Measurements from ENCODE around the gene LHFPL6. TPM values are rescaled to one million over a fixed set of nuclear protein-coding genes. Genes with fewer than 3 reads are reported as not detected.

The LHFPL6 gene
- total RNA-seq, 4 donors from 2014 or later: 40.2 to 77.5 (median 66.6) TPM

DNA sequence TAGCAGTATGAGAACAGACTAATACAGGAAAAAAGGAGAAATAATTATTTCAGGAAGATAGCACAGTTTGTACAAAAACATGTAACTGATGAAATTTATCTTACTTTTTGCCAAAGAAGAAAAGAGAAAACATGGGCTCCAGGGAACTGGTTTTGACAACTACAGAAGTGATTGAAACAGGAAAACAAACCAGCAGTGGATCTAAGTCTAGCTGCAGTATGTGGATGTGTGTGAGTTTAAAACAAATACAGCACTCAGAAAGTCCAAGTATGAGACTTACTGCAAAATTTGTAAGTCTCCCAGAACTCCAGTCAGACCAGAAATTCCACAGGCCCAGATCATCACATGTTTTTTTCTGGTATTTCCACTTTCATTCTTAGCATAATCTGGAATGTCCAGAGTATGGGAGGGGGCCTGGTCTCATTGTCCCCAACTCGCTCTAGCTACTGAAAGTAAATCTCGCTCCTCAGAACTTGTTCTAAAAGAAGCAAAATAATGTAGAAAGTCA lies 305.3 kb downstream of the LHFPL6 start:
- 74% methylated on average over 2 of the region's 2 CpGs; no CpG with 5 or more reads in 1 of the 2 donors for WGBS, 2 donors (ENCODE audit: low coverage in 1 of 2)
- no peaks in the 10 kb centered on the region for H3K9me3 ChIP-seq
- no peaks in the 10 kb centered on the region for H3K4me1 ChIP-seq
- H3K4me3 ChIP-seq: no peak overlapping the region
- ATAC-seq: peak; percentile 70
- TF ChIP-seq, protein P1, sequence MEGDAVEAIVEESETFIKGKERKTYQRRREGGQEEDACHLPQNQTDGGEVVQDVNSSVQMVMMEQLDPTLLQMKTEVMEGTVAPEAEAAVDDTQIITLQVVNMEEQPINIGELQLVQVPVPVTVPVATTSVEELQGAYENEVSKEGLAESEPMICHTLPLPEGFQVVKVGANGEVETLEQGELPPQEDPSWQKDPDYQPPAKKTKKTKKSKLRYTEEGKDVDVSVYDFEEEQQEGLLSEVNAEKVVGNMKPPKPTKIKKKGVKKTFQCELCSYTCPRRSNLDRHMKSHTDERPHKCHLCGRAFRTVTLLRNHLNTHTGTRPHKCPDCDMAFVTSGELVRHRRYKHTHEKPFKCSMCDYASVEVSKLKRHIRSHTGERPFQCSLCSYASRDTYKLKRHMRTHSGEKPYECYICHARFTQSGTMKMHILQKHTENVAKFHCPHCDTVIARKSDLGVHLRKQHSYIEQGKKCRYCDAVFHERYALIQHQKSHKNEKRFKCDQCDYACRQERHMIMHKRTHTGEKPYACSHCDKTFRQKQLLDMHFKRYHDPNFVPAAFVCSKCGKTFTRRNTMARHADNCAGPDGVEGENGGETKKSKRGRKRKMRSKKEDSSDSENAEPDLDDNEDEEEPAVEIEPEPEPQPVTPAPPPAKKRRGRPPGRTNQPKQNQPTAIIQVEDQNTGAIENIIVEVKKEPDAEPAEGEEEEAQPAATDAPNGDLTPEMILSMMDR (IDR thresholded peaks at IDR 0.05): no peak
- no peak for TF ChIP-seq POLR2A (IDR thresholded peaks at IDR 0.05)
- TF ChIP-seq POLR2AphosphoS5 (IDR thresholded peaks at IDR 0.05): no peak
- TF ChIP-seq EP300 (IDR thresholded peaks at IDR 0.05): no peak
- no peaks in the 10 kb centered on the region for H3K36me3 ChIP-seq
- no peaks in the 10 kb centered on the region for H3K27me3 ChIP-seq
- H3K27ac ChIP-seq: no peak overlapping the region

DNA sequence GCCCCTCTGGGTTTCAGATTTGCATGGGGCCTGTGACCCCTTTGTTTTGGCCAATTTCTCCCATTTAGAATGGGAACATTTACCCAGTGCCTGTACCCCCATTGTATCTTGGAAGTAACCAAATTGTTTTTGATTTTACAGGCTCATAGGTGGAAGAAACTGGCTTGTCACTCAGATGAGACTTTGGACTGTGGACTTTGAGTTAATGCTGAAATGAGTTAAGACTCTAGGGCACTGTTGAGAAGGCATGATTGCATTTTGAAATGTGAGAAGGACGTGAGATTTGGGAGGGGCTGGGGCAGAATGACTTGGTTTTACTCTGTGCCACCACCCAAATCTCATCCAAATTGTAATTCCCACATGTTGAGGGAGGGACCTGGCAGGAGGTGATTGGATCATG lies 306.0 kb downstream of the LHFPL6 start:
- no peak overlapping the region for H3K4me3 ChIP-seq
- WGBS, 2 donors (ENCODE audit: low coverage in 1 of 2): 86% methylated on average over 1 of the region's 1 CpG; no CpG with 5 or more reads in 1 of the 2 donors
- peak overlapping the region in 1 of 4 donors; percentile 28 for H3K27ac ChIP-seq
- no peaks in the 10 kb centered on the region for H3K4me1 ChIP-seq
- TF ChIP-seq EP300 (IDR thresholded peaks at IDR 0.05): no peak
- TF ChIP-seq POLR2AphosphoS5 (IDR thresholded peaks at IDR 0.05): no peak
- TF ChIP-seq, protein P1 (IDR thresholded peaks at IDR 0.05): no peak
- no peak for TF ChIP-seq POLR2A (IDR thresholded peaks at IDR 0.05)
- no peaks in the 10 kb centered on the region for H3K9me3 ChIP-seq
- no peaks in the 10 kb centered on the region for H3K27me3 ChIP-seq
- H3K36me3 ChIP-seq: no peaks in the 10 kb centered on the region
- no peak for ATAC-seq

DNA sequence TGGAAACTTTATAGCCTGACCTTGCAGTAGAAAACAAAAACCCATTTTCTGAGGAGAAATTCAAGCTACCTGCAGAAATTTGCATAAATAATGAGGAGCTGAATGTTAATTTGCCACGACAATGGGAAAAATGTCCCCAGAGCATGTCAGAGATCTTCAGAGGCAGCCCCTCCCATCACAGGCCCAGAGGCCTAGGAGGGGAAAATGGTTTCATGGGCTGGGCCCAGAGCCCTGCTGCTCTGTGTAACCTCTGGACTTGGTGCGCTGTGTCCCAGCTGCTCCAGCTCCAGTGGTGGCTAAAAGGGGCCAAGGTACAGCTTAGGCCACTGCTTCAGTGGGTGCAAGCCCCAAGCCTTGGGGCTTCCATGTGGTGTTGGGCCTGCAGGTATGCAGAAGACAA lies 306.8 kb downstream of the LHFPL6 start:
- no peaks in the 10 kb centered on the region for H3K4me1 ChIP-seq
- no peaks in the 10 kb centered on the region for H3K9me3 ChIP-seq
- no peak overlapping the region for H3K4me3 ChIP-seq
- no peak for ATAC-seq
- TF ChIP-seq POLR2A (IDR thresholded peaks at IDR 0.05): no peak
- TF ChIP-seq, protein P1 (IDR thresholded peaks at IDR 0.05): no peak
- no peak for TF ChIP-seq POLR2AphosphoS5 (IDR thresholded peaks at IDR 0.05)
- TF ChIP-seq EP300 (IDR thresholded peaks at IDR 0.05): no peak
- no peaks in the 10 kb centered on the region for H3K36me3 ChIP-seq
- WGBS, 2 donors (ENCODE audit: low coverage in 1 of 2): 80% methylated on average over 1 of the region's 2 CpGs; no CpG with 5 or more reads in 1 of the 2 donors
- H3K27me3 ChIP-seq: no peaks in the 10 kb centered on the region
- no peak overlapping the region for H3K27ac ChIP-seq

Other genes starting within 250 kb of the LHFPL6 start
- gene COG6, start 52.5 kb upstream of the LHFPL6 start, total RNA-seq: 10 to 100 TPM; 10.5 to 23.2 (median 13.0) TPM